ENCODE results near the gene RAD51B. TPM values are rescaled to one million over a fixed set of nuclear protein-coding genes. Genes with fewer than 3 reads are reported as not detected.

Gene RAD51B
- total and polyA plus RNA-seq, 5 donors = 0.88 to 5.3 (median 3.3) TPM

DNA sequence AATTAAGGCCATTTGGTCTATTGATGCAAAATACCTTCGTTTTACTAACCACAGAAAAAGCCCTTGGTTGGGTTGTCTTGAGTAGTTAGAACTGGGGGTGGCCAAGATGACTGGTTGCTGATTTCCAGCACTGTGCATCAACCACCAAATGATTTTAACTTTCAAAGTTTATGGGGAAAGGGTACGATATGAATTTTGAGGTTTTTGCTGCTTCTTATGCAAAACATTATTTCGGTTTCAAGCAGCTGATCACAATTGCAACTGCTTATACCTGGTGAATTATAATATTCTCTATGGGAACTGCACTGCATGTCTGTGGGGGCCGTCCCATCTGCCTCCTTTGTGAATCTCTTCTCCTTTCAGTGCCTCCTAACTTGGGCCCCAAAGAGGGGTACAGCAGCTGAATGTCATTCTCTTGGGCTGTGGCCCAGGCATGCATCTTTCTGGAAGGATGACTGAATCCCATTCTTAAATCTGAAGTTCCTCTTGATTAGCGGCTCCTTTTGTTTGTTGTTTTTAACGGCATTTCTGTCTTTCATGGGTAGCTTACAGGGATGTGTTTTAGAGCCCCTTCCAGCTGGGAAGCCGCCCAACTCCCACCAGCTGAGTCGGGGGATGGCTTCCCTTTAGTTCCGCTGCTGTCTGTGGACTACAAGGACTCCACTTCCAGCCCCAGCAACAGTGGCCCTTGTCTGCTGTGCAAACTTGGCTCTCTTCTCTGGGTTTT, 493.5 kb downstream of the RAD51B start:
- ATAC-seq (no peak), DNase-seq (no peak)
- H3K4me1 ChIP-seq (ENCODE audit: control insufficient read depth, insufficient read depth, low read length) = no peaks in the 10 kb centered on the region
- H3K4me3 ChIP-seq (ENCODE audit: low read length) = no peak overlapping the region
- intact Hi-C loops (cut with DNase I) = no loop called here
- 80% methylated on average over 9 of the region's 9 CpGs for WGBS
- no peak overlapping the region for H3K27ac ChIP-seq (ENCODE audit: low read length)
- no peaks in the 10 kb centered on the region for H3K27me3 ChIP-seq (ENCODE audit: control insufficient read depth, insufficient read depth)
- H3K9me3 ChIP-seq (ENCODE audit: control insufficient read depth, low read length) = no peaks in the 10 kb centered on the region

DNA sequence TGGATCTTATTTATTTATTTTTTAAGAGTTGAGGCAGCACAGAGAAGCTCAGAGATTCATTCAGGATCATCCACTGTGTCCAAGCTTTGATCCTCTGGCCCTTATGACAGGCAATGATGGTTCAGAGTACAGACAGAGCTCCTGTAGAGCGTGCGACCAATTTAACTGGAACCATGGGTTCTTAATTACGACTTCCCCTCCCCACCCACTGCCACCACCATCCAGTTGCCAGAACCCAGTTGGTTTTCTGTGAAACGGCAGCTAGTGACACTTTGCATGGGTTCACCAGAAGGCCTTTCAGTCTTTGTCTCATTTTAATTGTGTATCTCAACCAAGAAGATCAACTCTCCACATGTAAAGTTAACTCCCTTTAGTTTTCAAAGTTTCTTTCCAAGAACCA, 495.1 kb downstream of the RAD51B start:
- no peak overlapping the region for H3K4me3 ChIP-seq (ENCODE audit: low read length)
- H3K9me3 ChIP-seq (ENCODE audit: control insufficient read depth, low read length) = no peaks in the 10 kb centered on the region
- no peak for DNase-seq
- 97% methylated on average over 4 of the region's 4 CpGs for WGBS
- no peaks in the 10 kb centered on the region for H3K4me1 ChIP-seq (ENCODE audit: control insufficient read depth, insufficient read depth, low read length)
- intact Hi-C loops (cut with DNase I) = no loop called here
- no peaks in the 10 kb centered on the region for H3K27me3 ChIP-seq (ENCODE audit: control insufficient read depth, insufficient read depth)
- ATAC-seq = no peak
- no peak overlapping the region for H3K27ac ChIP-seq (ENCODE audit: low read length)

DNA sequence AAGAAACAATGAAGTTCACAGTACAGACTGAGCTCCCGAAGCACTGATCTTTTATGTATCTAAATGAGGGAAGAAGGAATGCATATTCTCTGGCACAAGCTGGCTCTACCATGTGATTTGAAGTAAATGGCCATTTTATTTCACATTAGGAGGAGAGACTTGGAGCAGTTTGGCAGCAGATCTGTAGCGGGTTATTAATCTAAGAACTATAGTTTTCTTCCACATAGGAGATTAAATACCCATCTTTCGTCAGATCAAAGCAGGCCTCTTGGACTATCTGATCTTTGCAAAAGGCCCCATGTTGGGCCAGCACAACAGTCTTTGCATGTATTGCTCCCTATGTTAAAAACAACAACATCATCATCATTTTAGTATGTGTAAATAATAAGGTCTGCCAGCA, 495.5 kb downstream of the RAD51B start:
- no peaks in the 10 kb centered on the region for H3K27me3 ChIP-seq (ENCODE audit: control insufficient read depth, insufficient read depth)
- H3K4me3 ChIP-seq (ENCODE audit: low read length) = no peak overlapping the region
- ATAC-seq (no peak), DNase-seq (no peak)
- no peaks in the 10 kb centered on the region for H3K9me3 ChIP-seq (ENCODE audit: control insufficient read depth, low read length)
- 89% methylated on average over 3 of the region's 3 CpGs for WGBS
- intact Hi-C loops (cut with DNase I) = no loop called here
- H3K4me1 ChIP-seq (ENCODE audit: control insufficient read depth, insufficient read depth, low read length) = no peaks in the 10 kb centered on the region
- H3K27ac ChIP-seq (ENCODE audit: low read length) = no peak overlapping the region

DNA sequence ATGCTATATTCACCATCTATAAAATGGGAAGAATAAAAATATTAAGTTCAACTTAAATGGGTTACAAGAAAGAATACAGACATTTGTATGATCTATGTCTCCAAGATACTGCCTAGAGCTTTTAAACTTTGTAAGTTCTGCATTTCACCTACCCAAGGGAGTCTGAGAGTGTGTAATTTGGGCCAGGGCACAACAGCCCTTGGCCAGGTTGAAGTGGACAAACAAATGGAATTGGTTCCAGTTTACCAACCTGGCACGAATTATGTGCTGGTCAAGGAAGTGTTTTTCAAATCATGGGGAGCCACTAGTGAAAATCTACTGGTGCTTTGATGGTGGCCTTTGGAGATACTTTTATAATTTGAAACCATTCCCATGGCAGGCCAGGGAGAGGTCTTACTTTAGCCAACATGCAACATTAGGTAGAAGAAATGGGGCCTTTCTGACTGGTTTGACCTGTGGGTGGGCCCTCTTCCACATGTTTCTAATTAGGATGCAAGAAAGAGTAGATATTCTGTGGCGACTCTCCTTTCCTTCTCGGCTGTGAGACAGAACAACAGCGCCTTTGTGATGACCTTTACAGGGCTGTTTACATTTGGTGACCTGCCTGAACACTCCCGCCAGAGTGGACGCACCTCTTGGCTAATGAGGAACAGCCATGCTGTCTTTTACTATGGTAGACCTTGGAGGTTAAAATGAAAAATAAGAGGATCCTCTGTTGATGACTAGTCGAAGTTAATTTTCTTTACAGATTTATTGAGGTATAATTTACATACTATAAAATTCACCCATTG, 496.7 kb downstream of the RAD51B start:
- no peak for DNase-seq
- H3K4me1 ChIP-seq (ENCODE audit: control insufficient read depth, insufficient read depth, low read length) = no peaks in the 10 kb centered on the region
- intact Hi-C loops (cut with DNase I) = no loop called here
- H3K4me3 ChIP-seq (ENCODE audit: low read length) = no peak overlapping the region
- WGBS = 94% methylated on average over 7 of the region's 7 CpGs
- H3K27ac ChIP-seq (ENCODE audit: low read length) = no peak overlapping the region
- peak in 1 of 2 donors; percentile 20 for ATAC-seq
- H3K27me3 ChIP-seq (ENCODE audit: control insufficient read depth, insufficient read depth) = no peaks in the 10 kb centered on the region
- no peaks in the 10 kb centered on the region for H3K9me3 ChIP-seq (ENCODE audit: control insufficient read depth, low read length)

DNA sequence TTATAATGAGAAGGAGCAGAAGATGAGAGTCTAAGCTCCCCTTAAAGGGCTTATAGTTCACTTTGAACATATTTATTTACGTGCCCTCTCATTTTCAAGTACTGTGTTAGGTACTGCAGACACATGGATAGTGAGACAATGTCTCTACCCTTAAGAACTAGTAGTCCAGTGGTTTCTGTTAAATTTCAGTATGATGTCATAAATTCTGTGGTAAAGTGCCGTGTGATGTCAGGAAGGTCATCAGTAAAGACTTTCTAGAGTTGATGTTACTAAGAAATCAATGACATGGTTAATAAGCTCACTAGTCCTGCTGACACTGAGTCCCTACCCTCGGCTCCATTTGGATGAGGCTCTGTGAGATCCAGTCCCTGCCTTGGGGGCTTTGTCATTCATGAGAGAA, 497.7 kb downstream of the RAD51B start:
- ATAC-seq = no peak
- no peaks in the 10 kb centered on the region for H3K4me1 ChIP-seq (ENCODE audit: control insufficient read depth, insufficient read depth, low read length)
- 97% methylated on average over 3 of the region's 3 CpGs for WGBS
- H3K27me3 ChIP-seq (ENCODE audit: control insufficient read depth, insufficient read depth) = no peaks in the 10 kb centered on the region
- no peak for DNase-seq
- H3K4me3 ChIP-seq (ENCODE audit: low read length) = no peak overlapping the region
- intact Hi-C loops (cut with DNase I) = no loop called here
- no peaks in the 10 kb centered on the region for H3K9me3 ChIP-seq (ENCODE audit: control insufficient read depth, low read length)
- H3K27ac ChIP-seq (ENCODE audit: low read length) = no peak overlapping the region

DNA sequence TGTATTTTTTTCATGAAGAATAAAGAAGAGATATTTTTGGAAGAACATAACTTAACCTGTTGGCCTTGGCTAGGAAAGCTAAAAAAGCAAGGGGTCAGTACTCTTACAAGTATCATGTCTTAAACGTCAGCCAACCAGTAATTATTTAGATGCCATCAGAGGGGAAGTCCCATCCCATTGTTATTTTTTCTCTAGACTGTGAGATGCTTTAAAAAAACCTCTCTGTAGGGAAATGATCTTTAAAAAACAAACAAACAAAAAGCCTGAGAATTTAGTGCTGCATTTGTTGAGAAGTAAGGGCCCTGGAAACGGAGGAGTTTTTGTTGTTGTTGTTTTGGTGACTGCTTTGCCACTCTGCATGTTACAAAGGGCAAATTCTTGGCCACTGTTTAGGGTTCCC, 499.2 kb downstream of the RAD51B start:
- Histone ChIP-seq H3K4me3 (ENCODE audit: low read length) (no peak overlapping the region), H3K27ac (ENCODE audit: low read length) (no peak overlapping the region), H3K9me3 (ENCODE audit: control insufficient read depth, low read length) (no peaks in the 10 kb centered on the region), H3K27me3 (ENCODE audit: control insufficient read depth, insufficient read depth) (no peaks in the 10 kb centered on the region), H3K4me1 (ENCODE audit: control insufficient read depth, insufficient read depth, low read length) (no peaks in the 10 kb centered on the region)
- ATAC-seq (no peak), DNase-seq (no peak)
- intact Hi-C loops (cut with DNase I) = no loop called here
- 28% methylated on average over 2 of the region's 2 CpGs for WGBS

DNA sequence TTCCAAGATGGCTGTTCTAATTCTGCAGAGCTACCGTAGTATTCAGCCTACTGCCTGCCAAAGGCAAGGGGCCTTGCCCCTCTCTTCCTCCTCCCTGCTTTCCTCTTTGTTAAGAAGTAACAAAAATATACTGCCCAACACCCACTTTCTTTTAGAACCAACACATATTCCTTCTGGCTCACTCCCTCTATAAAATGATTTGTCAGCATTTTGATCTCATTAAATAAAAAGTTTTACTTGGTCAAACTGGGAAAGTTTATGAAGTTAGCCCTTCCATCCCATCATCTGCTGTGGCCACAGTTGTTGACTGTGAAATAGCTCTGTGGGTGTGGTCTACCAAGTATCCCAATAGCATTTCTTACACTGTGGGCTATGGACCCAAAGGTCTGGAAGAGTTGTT, 500.9 kb downstream of the RAD51B start:
- no peak for DNase-seq
- intact Hi-C loops (cut with DNase I) = no loop called here
- Histone ChIP-seq H3K4me1 (ENCODE audit: control insufficient read depth, insufficient read depth, low read length) (no peaks in the 10 kb centered on the region), H3K9me3 (ENCODE audit: control insufficient read depth, low read length) (no peaks in the 10 kb centered on the region), H3K4me3 (ENCODE audit: low read length) (no peak overlapping the region), H3K27ac (ENCODE audit: low read length) (no peak overlapping the region), H3K27me3 (ENCODE audit: control insufficient read depth, insufficient read depth) (no peaks in the 10 kb centered on the region)
- WGBS = 73% methylated on average over 1 of the region's 1 CpG
- ATAC-seq = no peak

DNA sequence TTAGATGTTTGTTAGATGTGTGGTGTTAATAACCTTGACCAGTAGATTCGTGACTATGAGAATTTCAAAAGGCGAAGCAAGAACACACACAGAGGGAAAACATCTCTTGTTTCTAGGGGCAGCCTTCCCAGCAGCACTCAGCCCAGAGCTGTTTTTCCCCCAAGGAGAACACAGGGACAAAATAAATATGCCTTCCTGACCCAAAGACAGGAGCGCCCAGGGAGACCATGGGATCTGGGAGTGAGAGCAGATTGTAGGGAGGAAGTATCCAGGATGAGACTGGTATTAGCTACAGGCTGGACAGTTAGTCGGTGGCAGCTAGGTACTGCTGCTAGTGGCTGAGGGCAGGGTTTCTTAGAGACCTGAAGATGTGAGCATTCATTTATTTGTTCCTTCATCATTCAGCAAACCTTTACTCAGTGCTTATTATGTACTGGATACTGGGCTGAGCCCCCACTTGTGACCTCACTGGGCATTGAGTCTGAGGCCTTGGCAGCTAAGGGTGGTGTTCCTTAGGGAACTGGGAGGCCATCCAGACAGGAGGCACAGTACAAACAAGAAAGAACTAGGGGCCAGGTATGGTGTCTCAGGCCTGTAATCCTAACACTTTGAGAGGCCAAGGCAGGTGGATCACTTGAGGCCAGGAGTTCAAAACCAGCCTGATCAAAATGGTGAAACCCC, 503.5 kb downstream of the RAD51B start:
- no peak for ATAC-seq

DNA sequence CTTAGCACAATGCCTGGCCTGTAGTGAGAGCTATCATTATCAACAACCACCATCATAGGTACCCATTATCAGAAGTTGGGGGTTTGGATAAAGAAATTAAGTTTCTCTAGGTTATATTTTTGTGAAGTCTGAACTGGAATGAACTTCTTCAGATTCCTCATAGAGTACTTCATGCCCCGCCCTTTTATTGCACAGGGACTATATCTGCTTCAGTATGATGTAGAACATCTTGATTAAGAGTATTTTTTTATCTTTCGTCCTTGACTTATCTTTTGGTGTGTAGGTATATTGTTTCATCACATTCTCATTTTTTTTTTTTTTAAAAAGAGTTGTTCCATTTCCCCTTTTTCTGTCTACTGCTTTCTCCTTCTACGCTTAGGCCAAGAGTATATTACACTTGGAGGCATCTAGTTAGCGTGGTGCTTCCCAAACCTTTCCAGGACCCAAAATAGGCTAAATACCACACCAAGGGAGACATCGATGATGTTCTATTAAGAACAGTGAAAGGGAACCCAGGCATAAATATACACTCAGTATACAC, 505.8 kb downstream of the RAD51B start:
- H3K27me3 ChIP-seq (ENCODE audit: control insufficient read depth, insufficient read depth) = no peaks in the 10 kb centered on the region
- H3K4me1 ChIP-seq (ENCODE audit: control insufficient read depth, insufficient read depth, low read length) = no peaks in the 10 kb centered on the region
- H3K27ac ChIP-seq (ENCODE audit: low read length) = no peak overlapping the region
- DNase-seq (no peak), ATAC-seq (no peak)
- intact Hi-C loops (cut with DNase I) = no loop called here
- H3K9me3 ChIP-seq (ENCODE audit: control insufficient read depth, low read length) = no peaks in the 10 kb centered on the region
- 91% methylated on average over 5 of the region's 5 CpGs for WGBS
- H3K4me3 ChIP-seq (ENCODE audit: low read length) = no peak overlapping the region

More for the DNA sequence above, 503.5 kb downstream of the RAD51B start:
- DNase-seq = no peak
- H3K27ac ChIP-seq (ENCODE audit: low read length) = no peak overlapping the region
- WGBS = 88% methylated on average over 4 of the region's 4 CpGs
- H3K4me3 ChIP-seq (ENCODE audit: low read length) = no peak overlapping the region
- no peaks in the 10 kb centered on the region for H3K4me1 ChIP-seq (ENCODE audit: control insufficient read depth, insufficient read depth, low read length)
- intact Hi-C loops (cut with DNase I) = no loop called here
- H3K9me3 ChIP-seq (ENCODE audit: control insufficient read depth, low read length) = no peaks in the 10 kb centered on the region
- no peaks in the 10 kb centered on the region for H3K27me3 ChIP-seq (ENCODE audit: control insufficient read depth, insufficient read depth)

DNA sequence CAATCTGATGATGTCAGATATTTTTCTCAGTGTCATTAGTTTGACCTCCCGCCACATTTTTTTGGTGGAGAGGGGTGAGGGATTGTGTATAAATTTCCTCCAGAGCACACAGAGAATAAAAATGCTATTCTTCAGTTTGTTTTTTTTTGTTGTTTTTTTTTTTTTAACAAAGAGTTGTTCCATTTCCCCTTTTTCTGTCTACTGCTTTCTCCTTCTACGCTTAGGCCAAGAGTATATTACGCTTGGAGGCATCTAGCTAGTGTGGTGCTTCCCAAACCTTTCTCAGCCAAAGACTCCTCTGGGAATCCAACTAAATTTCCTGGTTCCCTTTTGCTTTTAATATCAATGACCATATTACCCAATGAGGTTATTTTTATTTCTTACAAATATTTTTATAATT, 507.7 kb downstream of the RAD51B start:
- DNase-seq (no peak), ATAC-seq (no peak)
- H3K9me3 ChIP-seq (ENCODE audit: control insufficient read depth, low read length) = no peaks in the 10 kb centered on the region
- no peak overlapping the region for H3K4me3 ChIP-seq (ENCODE audit: low read length)
- intact Hi-C loops (cut with DNase I) = no loop called here
- H3K4me1 ChIP-seq (ENCODE audit: control insufficient read depth, insufficient read depth, low read length) = no peaks in the 10 kb centered on the region
- H3K27me3 ChIP-seq (ENCODE audit: control insufficient read depth, insufficient read depth) = no peaks in the 10 kb centered on the region
- 66% methylated on average over 3 of the region's 3 CpGs for WGBS
- no peak overlapping the region for H3K27ac ChIP-seq (ENCODE audit: low read length)

DNA sequence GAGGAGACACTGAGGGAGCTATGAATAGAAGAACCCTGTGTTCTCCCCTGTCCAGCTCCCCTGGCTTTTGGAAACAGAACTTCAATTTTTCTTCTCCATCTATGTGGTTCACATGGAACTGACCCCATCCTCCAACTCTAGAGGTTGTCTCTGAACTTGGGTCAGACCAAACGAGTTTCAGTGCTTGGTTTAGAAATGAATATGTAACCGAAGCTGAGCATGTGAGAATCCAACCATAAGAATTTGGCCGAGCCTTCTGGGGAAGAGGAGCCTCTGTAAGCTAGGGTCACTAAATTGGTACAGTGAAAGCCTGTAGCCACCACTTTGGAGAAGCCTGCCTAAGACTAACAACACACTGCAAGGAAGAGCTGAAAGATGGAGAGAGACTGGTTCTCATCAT, 508.9 kb downstream of the RAD51B start:
- no peak overlapping the region for H3K27ac ChIP-seq (ENCODE audit: low read length)
- no peaks in the 10 kb centered on the region for H3K4me1 ChIP-seq (ENCODE audit: control insufficient read depth, insufficient read depth, low read length)
- no peak for ATAC-seq
- intact Hi-C loops (cut with DNase I) = no loop called here
- no peak for DNase-seq
- no peaks in the 10 kb centered on the region for H3K27me3 ChIP-seq (ENCODE audit: control insufficient read depth, insufficient read depth)
- H3K9me3 ChIP-seq (ENCODE audit: control insufficient read depth, low read length) = no peaks in the 10 kb centered on the region
- H3K4me3 ChIP-seq (ENCODE audit: low read length) = no peak overlapping the region
- 97% methylated on average over 3 of the region's 3 CpGs for WGBS

Data from right cardiac atrium (tissue), 5 donors.